H1 (cell line): Measurements from ENCODE around the gene MATN4. TPM values are rescaled to one million over a fixed set of nuclear protein-coding genes. Genes with fewer than 3 reads are reported as not detected.

Source experiments
- ASH2L ChIP-seq: fragments of 200-600, 300-600 bp; sonication (generic); IDR thresholded peaks from one replicate; pipeline ENCODE4 v1.7.1; 2017; ENCODE audit warnings: low read length
- CHD1 ChIP-seq: IDR thresholded peaks from 2 replicates; pipeline ENCODE4 v1.6.1; 2012; ENCODE audit warnings: low read depth, low read length, improper control_type of control experiment
- CREB1 ChIP-seq: IDR thresholded peaks from 2 replicates; pipeline ENCODE4 v1.6.1; 2012; ENCODE audit warnings: inconsistent platforms
- EZH2 ChIP-seq: fragments of 200-600 bp; sonication (generic); IDR thresholded peaks from 2 replicates; pipeline ENCODE4 v1.7.1; 2012; ENCODE audit warnings: low read depth, mild to moderate bottlenecking, moderate library complexity, low read length, inconsistent platforms; ENCODE audit not compliant: severe bottlenecking
- GTF2F1 ChIP-seq: IDR thresholded peaks from 2 replicates; pipeline ENCODE4 v1.6.1; 2012; ENCODE audit warnings: low read depth, low read length, improper control_type of control experiment, borderline replicate concordance
- JUND ChIP-seq: IDR thresholded peaks from 2 replicates; pipeline ENCODE4 v1.6.1; 2011; ENCODE audit warnings: mild to moderate bottlenecking, improper control_type of control experiment, low read length
- PHF8 ChIP-seq: fragments of 200-600 bp; sonication (generic); conservative IDR thresholded peaks from 2 replicates; pipeline ENCODE4 v1.7.1; 2012; ENCODE audit warnings: low read depth, mild to moderate bottlenecking, inconsistent platforms, low read length, moderate library complexity
- POLR2A ChIP-seq, 2 experiments: IDR thresholded peaks; 1 replicate in 1 of 2; 2 replicates in 1 of 2; pipeline ENCODE4 v1.6.1; 2011; ENCODE audit warnings: low read depth in 2 of 2, low read length in 2 of 2, mild to moderate bottlenecking in 2 of 2; ENCODE audit errors: control extremely low read depth in 1 of 2
- POLR2AphosphoS5 ChIP-seq: IDR thresholded peaks from 2 replicates; pipeline ENCODE4 v1.6.1; 2011; ENCODE audit warnings: low read depth, low read length
- POU5F1 ChIP-seq: IDR thresholded peaks from 2 replicates; pipeline ENCODE4 v1.6.1; 2011; ENCODE audit warnings: low read depth, mild to moderate bottlenecking, low read length, moderate library complexity
- RAD21 ChIP-seq, 2 experiments: IDR thresholded peaks in 1 of 2; conservative IDR thresholded peaks in 1 of 2; 2 replicates each; pipeline ENCODE4 v1.6.1; 2011; ENCODE audit warnings: low read depth in 2 of 2, low read length in 2 of 2, improper control_type of control experiment in 1 of 2, inconsistent platforms in 1 of 2, mild to moderate bottlenecking in 1 of 2, moderate library complexity in 1 of 2
- RFX5 ChIP-seq: IDR thresholded peaks from 2 replicates; pipeline ENCODE4 v1.6.1; 2011; ENCODE audit warnings: low read depth, low read length, improper control_type of control experiment, borderline replicate concordance
- SAP30 ChIP-seq: fragments of 300-600 bp; sonication (generic); IDR thresholded peaks from 2 replicates; pipeline ENCODE4 v1.7.1; 2012; ENCODE audit warnings: low read length, moderate library complexity, mild to moderate bottlenecking, inconsistent platforms; ENCODE audit not compliant: insufficient read depth, insufficient replicate concordance
- SP1 ChIP-seq: IDR thresholded peaks from 2 replicates; pipeline ENCODE4 v1.6.1; 2011; ENCODE audit warnings: low read depth, low read length
- TAF1 ChIP-seq: IDR thresholded peaks from 2 replicates; pipeline ENCODE4 v1.6.1; 2011; ENCODE audit warnings: mild to moderate bottlenecking, low read depth, low read length
- polyA plus RNA-seq, 7 experiments: library from polyadenylated mRNA; depleted of rRNA in 3 of 7; stranded (reverse) in 5 of 7; unstranded in 2 of 7; fragments of >200 nt in 5 of 7; fragments of 200-250 nt in 2 of 7; gene quantifications; 1 replicate in 5 of 7; 2 replicates in 1 of 7; 4 replicates in 1 of 7; pipeline versions ENCODE4 v1.2.1 to v1.2.3, GENCODE V29; 2011 to 2013; ENCODE audit warnings: missing spikeins in 2 of 7, mixed read lengths in 2 of 7
- total RNA-seq: library from RNA; stranded (reverse); fragmentation: NEBNext Ultra II Directional; extraction: Animal tissue kit (Norgen Biotek cat#: 25700); gene quantifications from 2 replicates; pipeline ENCODE4 v1.2.1, GENCODE V29; 2021

Gene MATN4
- total and polyA plus RNA-seq, 2 of the 8 experiments (the other 6 are each of a cell fraction or from before 2014, with no cell fraction given), result 2.1 to 4.4 TPM

- TF ChIP-seq POU5F1 (no peak), TAF1 (no peak), POLR2AphosphoS5 (no peak), SP1 (no peak), SAP30 (no peak), CHD1 (no peak), POLR2A (IDR thresholded peaks at IDR 0.05; ENCODE audit: control extremely low read depth in 1 of 2, low read depth in 2 of 2, low read length in 2 of 2) (no peak), RFX5 (no peak), EZH2 (no peak), GTF2F1 (no peak), JUND (no peak), PHF8 (no peak), CREB1 (no peak), ASH2L (no peak), RAD21 (IDR thresholded peaks at IDR 0.05 in 1 of 2, conservative IDR thresholded peaks at IDR 0.05 in 1 of 2; ENCODE audit: low read depth in 2 of 2, low read length in 2 of 2) (peak; percentile 15 to 32; a peak in 1 of 4 replicates)
Measured at GRCh38 chr20:45308117-45308778, at the start of gene MATN4 (continued).
